K562 (cell line): ENCODE measurements around the gene EVC. TPM values are rescaled to one million over a fixed set of nuclear protein-coding genes. Genes with fewer than 3 reads are reported as not detected.

Experiments
- ATAC-seq: fragments of 200-7000 bp; cut with Tn5 transposase; 3 replicates; pipeline ENCODE4 v1.9.1; 2020; ENCODE audit warnings: moderate library complexity
- BruUV-seq: library from RNA; stranded (reverse); fragments of 400-500 nt; replicated peaks from 2 replicates; lab custom pipeline; 2021; lab: Mats Ljungman, UMichigan
- CTCF ChIA-PET: fragments of 300-600 bp; formaldehyde crosslinking; extraction: SDS; loops from one replicate; lab custom pipeline; 2021; ENCODE audit warnings: low intra/inter-chr PET ratio; lab: Yijun Ruan, JAX
- POLR2A ChIA-PET: fragments of 300-600, 350-650 bp; sonication (Branson Sonifier 250); formaldehyde crosslinking; extraction: SDS; loops from one replicate; lab custom pipeline; 2021; ENCODE audit warnings: antibody characterized with exemption, inconsistent platforms; lab: Yijun Ruan, JAX
- DNase-seq, 4 experiments: peaks; one replicate each; pipeline versions ENCODE4 v3.0.0 to v3.0.0-alpha.2; 2011 to 2018; ENCODE audit warnings: low spot score in 3 of 4, mixed read lengths in 3 of 4; ENCODE audit errors: extremely low read depth in 1 of 4
- FAIRE-seq: peaks from 2 replicates; lab custom pipeline; 2011; peaks lifted over from hg19 to GRCh38; lab: Jason Lieb, UNC
- H2AFZ ChIP-seq: 2 replicates; pipeline ENCODE4 v1.6.0; 2011; ENCODE audit warnings: low read depth, low read length, control low read depth, inconsistent platforms
- H3K27ac ChIP-seq: fragments of 200-600 bp; 3 replicates; pipeline ENCODE4 v1.8.0; 2011; ENCODE audit warnings: low read depth, mild to moderate bottlenecking, control low read depth, inconsistent platforms, low read length, moderate library complexity, mixed read lengths; ENCODE audit errors: extremely low read depth
- H3K27me3 ChIP-seq, 2 experiments: fragments of 300-600 bp in 1 of 2; 2 replicates in 1 of 2; 3 replicates in 1 of 2; pipeline versions ENCODE4 v1.6.0 to v1.8.0; 2011; ENCODE audit warnings: inconsistent platforms in 2 of 2, low read length in 2 of 2, mild to moderate bottlenecking in 1 of 2, mixed read lengths in 1 of 2, moderate library complexity in 1 of 2; ENCODE audit not compliant: control insufficient read depth in 2 of 2, insufficient read depth in 2 of 2
- H3K36me3 ChIP-seq: fragments of 300-600 bp; 3 replicates; pipeline ENCODE4 v1.8.0; 2011; ENCODE audit warnings: mild to moderate bottlenecking, low read length, inconsistent platforms; ENCODE audit not compliant: control insufficient read depth, insufficient read depth
- H3K4me1 ChIP-seq, 2 experiments: fragments of 200-600 bp in 1 of 2; replicated peaks in 1 of 2; 2 replicates in 1 of 2; 3 replicates in 1 of 2; pipeline versions ENCODE4 v1.5.1 to v1.8.0; 2011; ENCODE audit warnings: inconsistent platforms in 2 of 2, low read length in 2 of 2, mild to moderate bottlenecking in 1 of 2, mixed read lengths in 1 of 2, moderate library complexity in 1 of 2; ENCODE audit not compliant: control insufficient read depth in 2 of 2, insufficient read depth in 2 of 2
- H3K4me2 ChIP-seq: 2 replicates; pipeline ENCODE4 v1.6.1; 2011; ENCODE audit warnings: low read length, control low read depth, inconsistent platforms, mixed read lengths; ENCODE audit not compliant: insufficient read depth
- H3K4me3 ChIP-seq: fragments of 200-600 bp; sonication (generic), shearing (Covaris generic); 2 replicates; pipeline ENCODE4 v1.5.1; 2016; ENCODE audit warnings: control low read depth, inconsistent platforms
- H3K79me2 ChIP-seq: fragments of 200-600 bp; 3 replicates; pipeline ENCODE4 v1.8.0; 2011; ENCODE audit warnings: low read length, inconsistent platforms; ENCODE audit not compliant: control insufficient read depth, insufficient read depth
- H3K9ac ChIP-seq, 2 experiments: 2 replicates each; pipeline versions ENCODE4 v1.6.0 to v1.6.1; 2011; ENCODE audit warnings: low read depth in 2 of 2, low read length in 2 of 2, control low read depth in 1 of 2, inconsistent platforms in 1 of 2, mild to moderate bottlenecking in 1 of 2, mixed read lengths in 1 of 2; ENCODE audit not compliant: insufficient read depth in 1 of 2
- H3K9me1 ChIP-seq: one replicate; pipeline ENCODE4 v1.6.0; 2011; ENCODE audit warnings: inconsistent platforms, mild to moderate bottlenecking, low read length, moderate library complexity; ENCODE audit not compliant: control insufficient read depth, insufficient read depth
- H3K9me3 ChIP-seq: replicated peaks from 2 replicates; pipeline ENCODE4 v1.5.1; 2011; ENCODE audit warnings: low read depth, low read length, inconsistent platforms; ENCODE audit not compliant: control insufficient read depth, insufficient read depth
- H4K20me1 ChIP-seq: replicated peaks from 2 replicates; pipeline ENCODE4 v1.6.1; 2011; ENCODE audit warnings: low read length, inconsistent platforms, mixed read lengths; ENCODE audit not compliant: control insufficient read depth, insufficient read depth
- CHD1 ChIP-seq: fragments of 200-600 bp; sonication (generic); IDR thresholded peaks from one replicate; pipeline ENCODE4 v1.6.1; 2012; ENCODE audit warnings: mild to moderate bottlenecking, moderate library complexity, low read length, inconsistent platforms
- CREB5 ChIP-seq: fragments of 250-450 bp; sonication (Bioruptor Pico); IDR thresholded peaks from 2 replicates; pipeline ENCODE4 v1.5.0; 2020; ENCODE audit warnings: mild to moderate bottlenecking
- ESRRB ChIP-seq: fragments of 250-450 bp; sonication (Bioruptor Pico); IDR thresholded peaks from 2 replicates; pipeline ENCODE4 v1.5.0; 2020; ENCODE audit warnings: mild to moderate bottlenecking, moderate library complexity, borderline replicate concordance
- HMG20B ChIP-seq: fragments of 250-450 bp; sonication (Bioruptor Pico); IDR thresholded peaks from 2 replicates; pipeline ENCODE4 v1.5.0; 2021; ENCODE audit warnings: mild to moderate bottlenecking
- KLF13 ChIP-seq: fragments of 450-650 bp; IDR thresholded peaks from 2 replicates; pipeline ENCODE4 v1.6.1; 2016; ENCODE audit warnings: missing genetic modification characterization, low read depth, mild to moderate bottlenecking, missing compliant biosample characterization, moderate library complexity, borderline replicate concordance
- NR0B1 ChIP-seq: fragments of 450-650 bp; IDR thresholded peaks from one replicate; pipeline ENCODE4 v1.6.1; 2018; ENCODE audit warnings: mild to moderate bottlenecking, moderate library complexity; ENCODE audit not compliant: partially characterized antibody
- NR2C1 ChIP-seq, 2 experiments: fragments of 450-650 bp; IDR thresholded peaks; 2 replicates each; pipeline ENCODE4 v1.6.1; 2017; ENCODE audit warnings: mild to moderate bottlenecking in 2 of 2, antibody characterized with exemption in 1 of 2, inconsistent platforms in 1 of 2, missing compliant biosample characterization in 1 of 2, missing genetic modification characterization in 1 of 2
- RAD21 ChIP-seq, 2 experiments: fragments of 250-450 bp in 1 of 2; fragments of 450-650 bp in 1 of 2; sonication (Bioruptor Pico) in 1 of 2; formaldehyde crosslinking in 1 of 2; IDR thresholded peaks in 1 of 2; conservative IDR thresholded peaks in 1 of 2; 2 replicates each; pipeline versions ENCODE4 v1.4.0 to v1.8.0; 2020 to 2022; ENCODE audit warnings: mild to moderate bottlenecking in 2 of 2, moderate library complexity in 1 of 2
- RAD51 ChIP-seq: fragments of 450-650 bp; IDR thresholded peaks from 2 replicates; pipeline ENCODE4 v1.7.1; 2016; ENCODE audit warnings: low read depth, mild to moderate bottlenecking, borderline replicate concordance
- RNF2 ChIP-seq: sonication (generic); IDR thresholded peaks from 2 replicates; pipeline ENCODE4 v1.6.1; 2016
- TARDBP ChIP-seq: fragments of 450-650 bp; IDR thresholded peaks from 2 replicates; pipeline ENCODE4 v1.6.1; 2016
- WGBS: fragments of 100-300 bp; shearing (Covaris generic); methylation state at CpG from one replicate; pipeline ENCODE4 v1.1.6; 2016; ENCODE audit warnings: low coverage, mixed read lengths; ENCODE audit not compliant: insufficient coverage; ENCODE audit errors: missing lambda C conversion rate; 5-methylcytosine and 5-hydroxymethylcytosine counted together
- in situ Hi-C: fragments of 300-500 bp; cut with MboI; formaldehyde crosslinking; loops from 4 replicates; pipeline ENCODE4 v1.15.0; 2018; ENCODE audit warnings: inconsistent platforms, mixed read lengths
- intact Hi-C: fragments of 100-400 bp; cut with micrococcal nuclease; formaldehyde crosslinking; loops from 2 replicates; pipeline ENCODE4 v1.14.2; 2022
- polyA plus RNA-seq, 8 experiments: library from polyadenylated mRNA; depleted of rRNA in 4 of 8; stranded (reverse) in 5 of 8; unstranded in 3 of 8; fragments of >200 nt; fragmentation: Nextera tagmentation in 2 of 8; fragmentation: Illumina TruSeq in 1 of 8; extraction: Ambion mirVana in 2 of 8; extraction: Trizol in 1 of 8; gene quantifications; 2 replicates each; pipeline versions ENCODE4 v1.2.1 to v1.2.3, GENCODE V29; 2011 to 2014; ENCODE audit warnings: inconsistent platforms in 1 of 8, missing spikeins in 1 of 8
- total RNA-seq, 7 experiments: library from RNA; depleted of rRNA in 6 of 7; stranded (reverse); fragments of >200 nt in 6 of 7; fragmentation: Illumina TruSeq in 2 of 7; extraction: Trizol in 2 of 7; gene quantifications; 2 replicates each; pipeline versions ENCODE4 v1.2.1 to v1.2.3, GENCODE V29; 2011 to 2021; ENCODE audit warnings: low replicate concordance in 1 of 7
- TF ChIP-seq, protein P1 (sequence below): fragments of 250-450 bp; sonication (Bioruptor Pico); IDR thresholded peaks from 2 replicates; pipeline ENCODE4 v1.4.0; 2020

EVC gene
- total and polyA plus RNA-seq, 9 of the 15 experiments (the other 6 are each of a cell fraction or from before 2014, with no cell fraction given): 0.03 to 3.2 (median 1.1) TPM

GRCh38 chr4:5664778-5665177 is 46.2 kb upstream of the EVC start:
- no peak overlapping the region for H3K4me3 ChIP-seq
- no peaks in the 10 kb centered on the region for H3K9me1 ChIP-seq
- no peaks in the 10 kb centered on the region for H3K36me3 ChIP-seq
- DNase-seq (no peak), FAIRE-seq (no peak), ATAC-seq (no peak)
- ChIA-PET CTCF (no interaction called here), POLR2A (no interaction called here)
- in situ Hi-C loops: no loop called here
- no peak overlapping the region for H3K4me2 ChIP-seq
- no peak overlapping the region for H3K27ac ChIP-seq
- no peaks in the 10 kb centered on the region for H4K20me1 ChIP-seq
- intact Hi-C loops: no loop called here
- no peaks in the 10 kb centered on the region for H3K79me2 ChIP-seq
- H3K4me1 ChIP-seq: no peaks in the 10 kb centered on the region
- no peak overlapping the region for H2AFZ ChIP-seq
- no peaks in the 10 kb centered on the region for H3K9me3 ChIP-seq
- no peaks in the 10 kb centered on the region for H3K27me3 ChIP-seq
- BruUV-seq: no TSS peak
- no peak overlapping the region for H3K9ac ChIP-seq
- WGBS: 8% methylated on average over 10 of the region's 12 CpGs
- TF ChIP-seq RNF2: no peak
- TF ChIP-seq CREB5 (CRISPR knock-in tag): no peak
- TF ChIP-seq, protein P1, sequence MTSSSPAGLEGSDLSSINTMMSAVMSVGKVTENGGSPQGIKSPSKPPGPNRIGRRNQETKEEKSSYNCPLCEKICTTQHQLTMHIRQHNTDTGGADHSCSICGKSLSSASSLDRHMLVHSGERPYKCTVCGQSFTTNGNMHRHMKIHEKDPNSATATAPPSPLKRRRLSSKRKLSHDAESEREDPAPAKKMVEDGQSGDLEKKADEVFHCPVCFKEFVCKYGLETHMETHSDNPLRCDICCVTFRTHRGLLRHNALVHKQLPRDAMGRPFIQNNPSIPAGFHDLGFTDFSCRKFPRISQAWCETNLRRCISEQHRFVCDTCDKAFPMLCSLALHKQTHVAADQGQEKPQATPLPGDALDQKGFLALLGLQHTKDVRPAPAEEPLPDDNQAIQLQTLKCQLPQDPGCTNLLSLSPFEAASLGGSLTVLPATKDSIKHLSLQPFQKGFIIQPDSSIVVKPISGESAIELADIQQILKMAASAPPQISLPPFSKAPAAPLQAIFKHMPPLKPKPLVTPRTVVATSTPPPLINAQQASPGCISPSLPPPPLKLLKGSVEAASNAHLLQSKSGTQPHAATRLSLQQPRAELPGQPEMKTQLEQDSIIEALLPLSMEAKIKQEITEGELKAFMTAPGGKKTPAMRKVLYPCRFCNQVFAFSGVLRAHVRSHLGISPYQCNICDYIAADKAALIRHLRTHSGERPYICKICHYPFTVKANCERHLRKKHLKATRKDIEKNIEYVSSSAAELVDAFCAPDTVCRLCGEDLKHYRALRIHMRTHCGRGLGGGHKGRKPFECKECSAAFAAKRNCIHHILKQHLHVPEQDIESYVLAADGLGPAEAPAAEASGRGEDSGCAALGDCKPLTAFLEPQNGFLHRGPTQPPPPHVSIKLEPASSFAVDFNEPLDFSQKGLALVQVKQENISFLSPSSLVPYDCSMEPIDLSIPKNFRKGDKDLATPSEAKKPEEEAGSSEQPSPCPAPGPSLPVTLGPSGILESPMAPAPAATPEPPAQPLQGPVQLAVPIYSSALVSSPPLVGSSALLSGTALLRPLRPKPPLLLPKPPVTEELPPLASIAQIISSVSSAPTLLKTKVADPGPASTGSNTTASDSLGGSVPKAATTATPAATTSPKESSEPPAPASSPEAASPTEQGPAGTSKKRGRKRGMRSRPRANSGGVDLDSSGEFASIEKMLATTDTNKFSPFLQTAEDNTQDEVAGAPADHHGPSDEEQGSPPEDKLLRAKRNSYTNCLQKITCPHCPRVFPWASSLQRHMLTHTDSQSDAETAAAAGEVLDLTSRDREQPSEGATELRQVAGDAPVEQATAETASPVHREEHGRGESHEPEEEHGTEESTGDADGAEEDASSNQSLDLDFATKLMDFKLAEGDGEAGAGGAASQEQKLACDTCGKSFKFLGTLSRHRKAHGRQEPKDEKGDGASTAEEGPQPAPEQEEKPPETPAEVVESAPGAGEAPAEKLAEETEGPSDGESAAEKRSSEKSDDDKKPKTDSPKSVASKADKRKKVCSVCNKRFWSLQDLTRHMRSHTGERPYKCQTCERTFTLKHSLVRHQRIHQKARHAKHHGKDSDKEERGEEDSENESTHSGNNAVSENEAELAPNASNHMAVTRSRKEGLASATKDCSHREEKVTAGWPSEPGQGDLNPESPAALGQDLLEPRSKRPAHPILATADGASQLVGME (CRISPR knock-in tag): no peak
- no peak for TF ChIP-seq NR2C1 (IDR thresholded peaks at IDR 0.05)
- no peak for TF ChIP-seq NR2C1 (tag; IDR thresholded peaks at IDR 0.05)
- TF ChIP-seq CHD1: no peak
- TF ChIP-seq KLF13 (tag): no peak
- TF ChIP-seq RAD21 (CRISPR knock-in tag; conservative IDR thresholded peaks at IDR 0.05 in 1 of 2, IDR thresholded peaks at IDR 0.05 in 1 of 2): no peak
- TF ChIP-seq RAD51: no peak
- TF ChIP-seq TARDBP: no peak
- TF ChIP-seq HMG20B (CRISPR knock-in tag): no peak
- no peak for TF ChIP-seq ESRRB
- TF ChIP-seq NR0B1: no peak
